Thyroid gland (tissue), 4 donors: Measurements from ENCODE around the gene IL10RA.

ENCODE experiments used
- POLR2A ChIP-seq, 2 donors: fragments of 450-650 bp; IDR thresholded peaks; one replicate each; pipeline ENCODE4 v1.6.1; 2017; ENCODE audit warnings: antibody characterized with exemption in 2 of 2, mild to moderate bottlenecking in 2 of 2, moderate library complexity in 1 of 2
- TF ChIP-seq, protein P1 (sequence below), 6 experiments: fragments of 200-600 bp in 3 of 6; fragments of 450-650 bp in 3 of 6; sonication (generic) in 3 of 6; IDR thresholded peaks; one replicate each; pipeline ENCODE4 v1.5.1; 2016 to 2019; ENCODE audit warnings: antibody characterized with exemption in 6 of 6, mild to moderate bottlenecking in 2 of 6, inconsistent platforms in 1 of 6, moderate library complexity in 1 of 6

DNA sequence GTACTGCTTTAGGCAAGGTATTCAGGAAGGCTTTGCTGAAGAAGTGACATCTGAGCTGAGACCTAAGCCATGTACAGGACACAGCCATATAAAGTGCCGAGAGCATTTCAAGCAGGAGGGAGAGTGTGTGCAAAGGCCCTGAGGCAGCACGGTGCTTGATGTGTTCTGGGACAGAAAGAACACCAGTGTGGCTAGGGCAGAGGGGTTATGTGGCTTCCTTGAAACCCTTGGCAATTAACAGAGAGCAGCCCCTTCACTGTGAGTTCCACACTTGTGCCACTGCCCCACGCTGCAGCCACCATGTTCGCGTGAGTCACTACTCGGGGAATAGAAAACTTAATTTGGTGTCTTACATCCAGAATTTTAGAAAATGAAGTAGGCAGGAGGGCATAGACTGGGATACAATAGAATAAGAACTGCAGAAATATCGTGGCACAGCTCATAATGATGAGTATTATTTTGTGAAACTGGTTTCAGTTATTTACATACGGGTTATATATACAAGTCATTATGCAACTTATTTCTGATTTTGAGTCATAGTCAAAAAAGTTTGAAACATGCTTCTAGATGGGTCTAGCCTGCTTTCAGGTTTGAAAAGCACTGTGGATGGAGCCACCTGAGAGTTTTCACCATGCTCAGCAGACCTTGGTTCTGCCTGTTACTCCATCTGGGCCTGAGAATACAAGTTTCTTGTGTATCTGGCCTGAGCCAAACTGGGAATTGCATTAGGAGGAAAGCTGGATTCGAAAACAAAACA is 11.8 kb downstream of the IL10RA start:
- TF ChIP-seq POLR2A (IDR thresholded peaks at IDR 0.05), result no peak
- TF ChIP-seq, protein P1, sequence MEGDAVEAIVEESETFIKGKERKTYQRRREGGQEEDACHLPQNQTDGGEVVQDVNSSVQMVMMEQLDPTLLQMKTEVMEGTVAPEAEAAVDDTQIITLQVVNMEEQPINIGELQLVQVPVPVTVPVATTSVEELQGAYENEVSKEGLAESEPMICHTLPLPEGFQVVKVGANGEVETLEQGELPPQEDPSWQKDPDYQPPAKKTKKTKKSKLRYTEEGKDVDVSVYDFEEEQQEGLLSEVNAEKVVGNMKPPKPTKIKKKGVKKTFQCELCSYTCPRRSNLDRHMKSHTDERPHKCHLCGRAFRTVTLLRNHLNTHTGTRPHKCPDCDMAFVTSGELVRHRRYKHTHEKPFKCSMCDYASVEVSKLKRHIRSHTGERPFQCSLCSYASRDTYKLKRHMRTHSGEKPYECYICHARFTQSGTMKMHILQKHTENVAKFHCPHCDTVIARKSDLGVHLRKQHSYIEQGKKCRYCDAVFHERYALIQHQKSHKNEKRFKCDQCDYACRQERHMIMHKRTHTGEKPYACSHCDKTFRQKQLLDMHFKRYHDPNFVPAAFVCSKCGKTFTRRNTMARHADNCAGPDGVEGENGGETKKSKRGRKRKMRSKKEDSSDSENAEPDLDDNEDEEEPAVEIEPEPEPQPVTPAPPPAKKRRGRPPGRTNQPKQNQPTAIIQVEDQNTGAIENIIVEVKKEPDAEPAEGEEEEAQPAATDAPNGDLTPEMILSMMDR (IDR thresholded peaks at IDR 0.05), result no peak
